NCI-H1417 treated with DMSO at 0.1 percent for 48 hours (cell line): Measurements from ENCODE around the gene FTO.
"Not testable (repeated sequence)": the region's sequence is repeated elsewhere in the genome, so short reads cannot be mapped to it uniquely, and the experiment has no call there.

Experiments used
- DNase-seq: peaks from one replicate; lab custom pipeline; 2025; lab: John Stamatoyannopoulos, UW

Gene FTO

DNA sequence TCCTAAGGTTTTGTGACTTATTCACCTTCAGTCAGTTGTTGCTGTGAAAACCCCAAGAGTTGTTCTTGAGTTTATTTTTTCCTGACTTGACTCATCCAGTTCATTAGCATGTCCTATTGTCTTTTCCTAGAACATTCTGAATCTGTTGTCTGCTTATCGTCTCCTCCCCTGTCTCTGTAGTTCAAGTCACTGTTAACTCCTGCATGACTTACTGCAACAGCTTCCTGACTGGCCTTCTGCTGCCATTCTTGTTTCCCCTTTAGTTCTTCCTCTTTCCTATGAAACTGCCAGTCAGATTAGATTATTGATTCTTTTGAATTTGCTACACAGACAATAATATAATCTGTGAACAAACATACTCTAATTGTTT lies 161.5 kb downstream of the FTO start:
- no peak for DNase-seq

DNA sequence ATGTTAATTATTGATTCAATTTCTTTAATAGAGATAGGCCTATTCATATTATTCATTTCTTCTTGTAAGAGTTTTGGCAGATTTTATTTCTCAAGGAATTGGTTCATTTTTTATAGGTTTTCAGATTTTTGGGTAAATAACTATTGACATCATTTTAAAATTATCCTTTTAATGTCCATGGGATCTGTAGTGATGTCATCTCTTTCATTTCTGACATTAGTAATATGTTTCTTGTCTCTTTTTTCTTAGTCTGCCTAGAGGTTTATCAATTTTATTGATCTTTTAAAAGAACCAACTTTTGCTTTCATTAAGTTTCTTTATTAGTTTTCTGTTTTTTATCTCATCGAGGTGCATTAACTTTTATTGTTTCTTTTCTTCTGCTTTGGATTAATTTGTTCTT lies 162.6 kb downstream of the FTO start:
- DNase-seq: no peak

DNA sequence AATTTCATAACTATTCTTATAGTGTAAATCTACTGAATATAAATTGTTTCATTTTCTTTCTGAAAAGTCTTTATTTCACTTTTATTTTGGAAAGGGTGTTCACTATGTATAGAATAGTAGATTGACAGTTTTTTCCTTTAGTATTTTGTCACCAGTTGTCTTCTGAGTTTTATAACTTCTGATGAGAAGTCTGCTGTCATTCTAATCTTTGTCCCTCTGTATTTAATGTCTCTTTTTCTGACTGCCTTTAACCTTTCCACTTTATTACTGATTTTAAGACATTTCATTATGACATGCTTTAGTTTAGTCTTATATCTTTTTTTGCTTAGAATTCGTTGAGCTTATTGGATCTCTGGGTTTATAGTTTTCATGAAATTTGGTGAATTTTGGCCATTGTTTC lies 166.9 kb downstream of the FTO start:
- no peak for DNase-seq

DNA sequence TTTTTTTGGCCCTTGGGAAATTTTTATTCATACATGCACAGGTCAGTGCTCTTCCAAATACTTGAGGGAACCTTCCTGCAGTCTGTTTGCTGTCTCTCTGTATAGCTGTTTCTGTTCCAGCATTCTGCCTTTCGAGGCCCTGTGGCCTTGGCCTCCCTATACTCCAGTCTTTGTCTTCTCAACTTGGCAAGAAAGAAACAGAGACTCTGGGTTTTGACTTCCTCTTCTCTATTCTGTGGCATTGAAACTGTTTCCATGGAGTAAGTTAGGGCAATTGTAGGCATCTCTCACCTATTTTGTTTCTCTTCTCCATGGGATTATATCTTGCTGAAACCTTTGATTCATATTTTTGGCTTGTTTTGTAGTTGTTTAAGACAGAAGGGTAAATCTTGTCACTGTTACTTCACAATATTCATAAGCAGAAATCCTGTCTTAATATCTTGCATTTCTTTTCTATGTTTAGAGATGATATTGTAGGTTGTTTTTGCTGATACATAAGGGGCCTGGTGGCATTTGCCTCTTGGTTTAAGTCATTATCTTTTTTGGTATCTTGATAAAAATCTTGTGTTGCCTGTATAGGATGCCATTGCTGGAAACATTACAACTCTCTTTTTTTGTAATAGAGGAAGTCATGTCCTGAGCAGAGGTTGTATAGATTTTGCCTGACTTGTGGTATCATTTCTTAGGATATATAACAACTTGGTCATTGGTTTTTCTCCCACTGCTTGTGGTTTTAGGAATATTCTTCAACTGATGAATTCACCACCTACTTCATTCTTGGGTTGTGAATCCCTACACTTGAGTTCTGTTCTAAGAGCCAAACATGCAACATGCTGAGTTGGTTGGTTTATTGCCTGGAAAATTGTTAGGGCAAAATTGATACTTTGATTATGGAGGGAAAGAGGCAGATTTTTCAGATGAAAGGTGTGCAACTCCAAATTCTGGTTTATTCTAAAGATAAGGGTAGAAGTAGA lies 168.6 kb downstream of the FTO start:
- no peak for DNase-seq

DNA sequence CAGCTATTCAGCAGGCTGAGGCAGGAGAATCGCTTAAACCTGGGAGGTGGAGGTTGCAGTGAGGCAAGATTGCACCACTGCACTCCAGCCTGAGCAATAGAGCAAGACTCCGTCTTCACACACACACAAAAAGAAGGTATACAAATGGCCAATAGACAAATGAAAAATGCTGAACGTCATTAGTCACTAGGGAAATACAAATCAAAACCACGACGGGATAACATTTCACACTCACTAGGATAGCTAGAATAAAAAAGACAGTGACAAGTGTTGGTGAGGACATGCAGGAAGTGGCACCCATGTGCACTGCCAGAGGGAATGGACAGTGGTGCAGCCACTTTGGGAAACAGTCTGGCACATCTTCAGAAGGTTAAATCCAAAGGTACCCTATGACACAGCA lies 172.9 kb downstream of the FTO start:
- DNase-seq: no peak

DNA sequence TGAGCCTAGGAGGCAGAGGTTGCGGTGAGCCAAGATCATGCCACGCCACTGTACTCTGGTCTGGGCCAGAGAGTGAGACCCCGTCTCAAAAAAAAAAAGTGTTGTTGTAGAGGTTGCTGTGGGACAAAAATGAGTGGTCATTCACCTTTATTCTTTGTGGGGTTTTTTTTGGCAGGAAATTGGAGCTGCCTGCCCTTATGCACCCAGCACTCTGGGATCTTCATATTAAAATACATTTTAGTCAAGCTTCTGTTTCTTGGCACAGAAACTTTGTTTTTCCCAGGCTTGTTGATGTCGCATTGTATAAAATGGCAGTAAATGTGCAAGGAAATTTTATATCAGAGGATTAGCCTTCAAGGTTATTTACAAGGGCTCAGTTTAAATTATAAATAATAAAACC lies 174.3 kb downstream of the FTO start:
- DNase-seq: no peak

DNA sequence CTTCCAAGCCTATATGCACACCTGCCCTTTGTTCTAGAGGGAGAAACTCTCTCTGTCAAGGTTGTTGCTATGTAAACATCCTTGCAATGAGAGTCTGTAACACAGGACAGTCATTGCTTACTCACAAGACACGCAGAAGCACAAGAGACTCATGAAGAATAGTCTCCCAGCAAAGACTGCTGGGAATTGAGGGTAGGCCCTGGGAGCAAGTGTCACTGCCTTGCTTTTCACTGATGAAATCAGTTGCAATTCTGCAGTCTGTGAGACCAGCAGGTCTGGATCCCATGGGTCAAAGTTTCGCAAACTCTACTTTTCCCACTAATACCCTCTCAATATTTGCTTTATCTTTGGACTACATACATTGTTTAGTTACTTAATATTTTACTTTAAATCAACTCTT lies 177.4 kb downstream of the FTO start:
- DNase-seq: no peak

DNA sequence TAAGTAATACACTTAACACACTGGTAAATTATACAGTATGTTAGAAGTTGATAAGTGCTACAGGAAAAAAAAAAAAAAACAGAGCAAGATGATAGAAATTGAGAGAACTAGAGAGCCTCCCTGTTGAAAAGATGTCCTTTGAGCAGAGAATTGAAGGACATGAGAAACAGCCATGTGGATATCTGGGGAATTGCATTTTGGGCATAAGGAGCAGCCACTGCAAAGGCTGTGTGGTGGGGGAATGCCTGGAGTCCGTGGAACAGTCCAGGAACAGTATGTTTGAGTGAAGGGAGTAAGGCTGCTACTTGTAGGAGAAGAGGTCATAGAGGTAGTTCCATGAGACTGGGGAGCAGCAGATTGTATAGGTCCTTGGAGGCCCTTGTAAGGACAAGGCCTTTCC lies 178.4 kb downstream of the FTO start:
- DNase-seq: no peak

DNA sequence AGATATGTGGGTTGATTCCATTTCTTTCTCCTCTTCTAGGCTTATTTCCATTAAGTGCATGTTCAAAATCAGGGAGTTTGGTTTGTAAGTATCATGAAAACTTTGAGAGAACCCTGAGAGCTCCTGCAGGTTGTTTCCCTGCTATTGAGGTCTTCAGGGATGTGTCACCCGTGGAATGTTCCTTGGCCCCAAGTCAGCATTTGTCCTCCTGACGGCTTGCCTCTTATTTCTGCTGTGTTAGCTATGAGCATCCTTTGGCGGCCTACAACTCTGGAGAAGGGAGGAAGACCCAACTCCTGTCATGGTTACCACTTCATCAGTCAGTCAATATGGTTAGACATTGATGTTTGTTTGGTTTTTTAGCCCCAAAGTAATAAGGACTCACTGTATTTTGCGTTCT lies 180.8 kb downstream of the FTO start:
- DNase-seq: no peak

DNA sequence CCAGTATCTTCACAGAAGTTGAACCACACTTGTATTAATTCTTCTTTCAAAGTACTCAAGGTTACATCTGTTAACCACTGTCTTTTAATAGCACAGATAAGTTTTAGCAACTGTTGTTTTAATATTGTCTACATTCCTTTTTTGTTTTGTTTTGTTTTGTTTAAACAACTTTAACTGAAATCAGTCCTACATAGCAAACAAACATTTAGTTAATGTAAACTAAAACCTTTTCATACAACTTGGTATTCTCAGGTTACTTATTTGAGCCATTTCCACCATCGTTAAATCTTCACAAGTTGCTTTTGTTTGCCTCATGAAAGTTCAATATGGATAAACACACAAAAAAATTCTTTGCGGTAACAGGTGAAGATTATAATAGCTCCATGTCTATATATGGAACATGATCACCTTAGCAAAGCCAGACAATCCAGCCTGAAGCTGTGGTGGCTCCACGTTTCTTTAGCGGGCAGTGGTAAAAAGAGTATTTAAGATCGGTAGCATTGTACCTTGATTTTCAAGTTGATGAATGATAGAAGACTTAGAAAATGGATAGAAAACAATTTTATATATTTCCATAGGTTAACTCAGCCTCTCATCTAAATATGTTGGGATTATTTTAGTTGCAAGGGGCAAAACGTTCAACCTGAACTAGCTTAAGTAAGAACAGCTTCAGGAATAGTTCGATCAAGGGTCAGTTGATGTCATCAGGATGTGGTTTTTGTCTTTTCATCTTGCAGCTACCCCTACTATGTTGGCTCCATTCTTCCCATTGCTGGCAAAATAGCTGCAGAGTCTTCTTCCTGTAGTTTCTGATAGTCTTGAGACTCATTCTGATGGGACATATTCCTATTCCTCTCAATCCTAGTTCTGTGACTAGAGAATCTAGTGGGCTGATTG lies 182.8 kb downstream of the FTO start:
- no peak for DNase-seq

DNA sequence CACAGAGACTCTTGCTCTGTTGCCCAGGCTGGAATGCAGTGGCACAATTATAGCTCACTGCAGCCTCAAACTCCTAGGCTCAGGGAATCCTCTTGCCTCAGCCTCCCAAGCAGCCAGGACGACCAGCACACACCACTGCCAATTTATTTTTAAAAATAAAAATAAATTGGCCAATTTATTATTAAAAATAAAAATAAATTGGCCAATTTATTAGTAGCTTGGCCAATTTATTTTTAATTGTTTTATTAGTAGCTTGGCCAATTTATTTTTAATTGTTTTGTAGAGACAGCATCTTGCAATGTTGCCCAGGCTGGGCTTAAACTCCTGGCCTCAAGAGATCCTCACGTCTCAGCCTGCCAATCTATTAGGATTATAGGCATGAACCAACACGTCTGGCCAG lies 184.3 kb downstream of the FTO start:
- DNase-seq: no peak

DNA sequence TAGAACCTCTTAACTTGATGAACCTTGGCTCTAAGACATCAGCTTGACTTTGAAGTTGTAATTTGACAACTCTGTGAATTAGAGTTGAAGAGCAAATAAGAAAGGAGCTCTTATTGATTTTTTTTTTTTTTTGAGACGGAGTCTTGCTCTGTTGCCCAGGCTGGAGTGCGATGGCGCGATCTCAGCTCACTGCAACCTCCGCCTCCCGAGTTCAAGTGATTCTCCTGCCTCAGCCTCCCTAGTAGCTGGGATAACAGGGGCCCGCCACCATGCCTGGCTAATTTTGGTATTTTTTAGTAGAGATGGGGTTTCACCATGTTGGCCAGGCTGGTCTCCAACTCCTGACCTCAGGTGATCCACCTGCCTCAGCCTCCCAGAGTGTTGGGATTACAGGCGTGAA lies 186.9 kb downstream of the FTO start:
- not testable (repeated sequence) for DNase-seq

DNA sequence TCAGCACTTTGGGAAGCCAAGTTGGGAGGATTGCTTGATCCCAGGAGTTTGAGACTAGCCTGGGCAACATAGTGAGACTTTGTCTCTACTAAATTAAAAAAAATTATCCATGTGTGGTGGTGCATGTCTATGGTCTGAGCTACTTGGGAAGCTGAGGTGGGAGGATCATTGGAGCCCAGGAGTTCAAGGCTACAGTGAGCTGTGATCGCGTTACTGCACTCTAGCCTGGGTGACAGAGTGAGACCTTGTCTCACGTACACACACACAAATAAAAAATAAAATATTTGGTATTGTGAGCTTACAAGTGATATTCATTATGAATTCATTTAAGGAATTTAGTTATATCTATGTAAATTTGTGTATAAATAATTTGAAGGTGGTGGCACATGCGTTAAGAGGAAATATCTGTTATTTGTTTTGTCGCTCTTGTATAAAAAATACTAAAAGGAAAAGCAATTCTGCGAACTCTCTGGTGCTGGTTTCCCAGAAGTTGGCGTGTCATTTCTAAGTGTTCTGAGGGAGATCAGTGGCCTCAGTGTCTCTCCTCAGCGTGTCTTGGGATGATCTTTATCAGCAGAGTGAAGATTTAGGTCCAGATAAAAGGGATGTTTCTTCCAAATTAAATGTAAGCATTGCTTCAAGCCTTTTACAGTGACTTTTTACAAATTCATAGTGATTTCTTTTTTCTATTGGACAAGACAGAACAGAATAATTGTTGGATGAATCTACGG lies 187.6 kb downstream of the FTO start:
- no peak for DNase-seq

DNA sequence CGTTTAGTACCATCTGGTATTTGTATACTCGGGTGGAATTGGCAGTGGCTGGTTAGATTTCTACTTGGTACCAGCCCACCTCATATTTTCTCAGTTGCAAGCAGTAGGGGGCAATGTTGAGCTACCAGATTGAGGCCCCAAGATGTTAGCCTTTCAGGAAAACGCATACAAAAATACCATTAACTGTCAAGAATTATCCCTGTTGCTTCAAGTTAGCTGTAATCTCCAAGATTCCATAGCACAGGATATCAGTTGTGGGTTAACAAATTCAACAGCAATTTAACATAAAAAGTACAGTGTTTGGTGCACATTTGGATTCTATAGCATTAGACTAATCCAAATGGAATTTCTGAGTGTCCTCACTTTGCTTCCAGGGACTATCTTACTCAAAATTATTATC lies 188.2 kb downstream of the FTO start:
- DNase-seq: no peak

DNA sequence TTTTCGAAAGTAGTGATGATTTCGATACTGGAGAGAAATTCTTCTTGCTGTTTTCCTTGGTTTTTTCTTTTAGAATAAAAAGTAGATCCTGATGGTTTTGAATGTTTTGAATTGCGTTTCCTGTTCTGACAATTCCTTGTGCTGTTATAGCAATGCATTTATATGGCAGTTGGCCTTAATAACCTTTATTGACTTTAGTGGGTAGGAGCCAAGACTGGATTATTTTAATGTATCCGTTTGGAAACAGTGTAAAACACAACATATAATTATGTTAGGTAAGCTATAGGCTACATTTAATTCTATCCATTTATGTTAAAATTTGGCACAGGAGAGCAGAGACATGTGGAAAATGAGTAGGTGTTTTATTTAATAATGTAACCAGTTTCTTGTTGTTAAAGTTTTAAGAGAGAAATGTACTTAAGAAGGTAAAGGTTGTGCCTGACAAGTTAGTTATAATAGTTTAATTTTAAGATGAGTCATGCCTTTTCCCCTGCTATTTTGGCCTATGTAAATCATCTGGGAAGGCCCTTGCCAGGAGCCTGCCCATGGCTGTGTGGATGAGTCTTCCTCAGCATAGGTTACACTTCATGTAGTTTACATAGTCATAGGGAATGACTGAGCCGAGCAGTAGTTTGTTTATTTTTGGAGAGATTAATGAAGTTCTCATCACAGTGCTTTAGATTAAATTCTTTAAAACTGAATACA lies 189.9 kb downstream of the FTO start:
- DNase-seq: no peak

DNA sequence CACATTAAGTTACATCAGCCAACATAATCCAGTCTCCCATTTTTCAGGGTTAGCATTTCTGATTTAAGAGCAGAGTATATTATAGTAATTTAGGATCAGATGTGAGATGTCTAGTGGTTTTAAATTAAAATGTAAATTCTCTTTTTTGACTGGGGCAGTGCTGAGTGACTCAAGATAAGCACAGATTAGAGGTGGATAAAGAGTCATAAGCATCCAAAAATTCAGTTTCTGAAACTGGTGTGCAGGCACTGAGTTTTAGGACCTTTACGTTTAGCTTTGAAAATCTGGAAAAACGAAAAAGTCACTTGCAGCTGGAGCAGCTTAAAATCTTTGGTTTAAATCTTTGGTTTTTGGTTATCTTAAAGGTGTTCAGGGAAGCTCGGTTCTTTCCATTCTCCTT lies 190.7 kb downstream of the FTO start:
- no peak for DNase-seq

DNA sequence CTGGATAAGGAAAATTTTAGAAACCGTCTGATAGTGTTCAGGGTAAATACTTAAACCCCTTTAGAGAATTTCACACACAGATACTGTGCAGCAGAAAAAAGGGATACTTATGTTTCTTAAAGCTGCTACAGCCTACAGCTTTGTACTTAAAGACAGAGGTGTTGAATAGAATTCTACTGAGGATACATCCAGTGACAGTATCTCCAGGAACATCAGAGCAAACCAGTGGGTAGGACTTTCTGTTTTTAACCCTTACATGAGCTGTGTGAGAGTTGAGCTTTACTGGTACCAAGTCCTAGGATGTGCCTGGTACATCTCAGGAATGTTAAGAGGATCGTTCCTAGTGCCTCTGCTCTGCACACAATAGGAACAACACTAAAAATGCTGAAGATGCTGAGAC lies 191.5 kb downstream of the FTO start:
- DNase-seq: no peak

DNA sequence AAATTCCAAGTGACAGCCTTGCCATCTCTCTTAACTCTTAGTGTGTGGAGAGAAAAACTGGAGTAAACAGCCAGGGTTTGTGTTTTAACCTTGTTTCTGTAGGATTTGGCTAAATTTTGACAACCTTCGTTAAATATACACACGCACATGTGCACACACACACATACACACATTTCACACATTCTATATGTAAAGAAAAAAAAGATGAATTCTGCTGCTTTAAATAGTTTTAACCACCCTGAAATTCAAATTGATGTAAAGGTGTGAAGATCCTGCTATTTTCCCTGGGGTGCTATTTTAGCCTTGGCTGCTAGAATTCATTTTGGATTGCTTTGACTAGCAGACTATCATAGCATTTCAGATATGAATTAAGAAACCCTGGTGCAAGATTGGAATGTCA lies 191.9 kb downstream of the FTO start:
- DNase-seq: no peak

DNA sequence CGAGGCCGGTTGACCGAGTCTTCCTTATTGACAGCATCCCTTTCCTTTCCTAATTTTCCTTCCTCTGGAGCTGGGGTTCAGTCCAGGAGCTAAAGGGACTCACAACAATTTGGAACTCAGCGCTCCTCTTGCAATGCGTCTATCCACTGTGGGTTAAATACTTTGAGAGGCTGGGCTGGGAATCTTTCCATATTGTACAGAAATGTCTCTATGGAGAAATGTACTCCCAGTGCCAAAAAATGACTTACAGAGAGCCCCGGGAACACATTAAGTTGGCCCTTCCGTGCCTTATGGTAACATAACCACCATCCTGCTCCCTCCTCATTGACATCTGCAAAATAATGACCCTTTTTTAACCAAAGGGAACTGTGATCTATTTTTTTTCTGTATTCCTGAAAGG lies 192.8 kb downstream of the FTO start:
- DNase-seq: no peak

DNA sequence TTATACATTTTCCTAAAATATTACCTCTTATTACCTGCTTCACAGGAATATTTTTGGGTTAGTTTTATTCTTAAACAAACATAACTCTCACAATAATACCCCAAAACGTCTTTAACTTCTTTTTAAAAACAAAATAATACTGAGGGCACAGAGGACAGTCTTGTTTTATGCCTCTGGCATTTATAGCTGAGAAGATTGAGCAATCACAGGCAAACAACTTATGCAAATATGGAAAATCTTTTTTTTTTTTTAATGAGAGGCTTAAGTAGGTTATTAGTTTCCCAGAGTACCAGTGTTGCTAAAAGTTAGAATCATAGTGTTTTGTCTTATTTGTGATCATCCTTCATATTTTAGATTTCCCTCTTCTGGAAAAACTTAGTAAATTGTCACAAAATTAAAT lies 195.0 kb downstream of the FTO start:
- no peak for DNase-seq

DNA sequence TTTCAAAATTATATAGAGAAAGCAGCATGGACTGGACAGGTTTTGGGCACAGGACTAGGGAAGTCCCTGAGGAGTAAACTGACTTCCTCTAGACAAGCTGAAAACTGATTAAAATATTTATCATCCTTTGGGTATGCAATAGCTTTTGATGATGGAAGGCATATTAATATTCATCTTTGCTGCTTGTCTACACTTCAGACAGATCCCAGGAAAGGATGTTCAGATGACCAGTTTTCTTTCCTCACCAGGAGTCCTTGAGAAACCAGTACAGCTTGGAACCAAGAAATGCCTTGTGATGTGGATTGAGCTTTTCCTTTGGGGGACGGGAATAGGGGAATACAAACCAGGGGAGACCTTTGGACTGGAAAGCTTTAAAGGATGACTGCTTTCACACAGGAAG lies 195.5 kb downstream of the FTO start:
- DNase-seq: no peak

DNA sequence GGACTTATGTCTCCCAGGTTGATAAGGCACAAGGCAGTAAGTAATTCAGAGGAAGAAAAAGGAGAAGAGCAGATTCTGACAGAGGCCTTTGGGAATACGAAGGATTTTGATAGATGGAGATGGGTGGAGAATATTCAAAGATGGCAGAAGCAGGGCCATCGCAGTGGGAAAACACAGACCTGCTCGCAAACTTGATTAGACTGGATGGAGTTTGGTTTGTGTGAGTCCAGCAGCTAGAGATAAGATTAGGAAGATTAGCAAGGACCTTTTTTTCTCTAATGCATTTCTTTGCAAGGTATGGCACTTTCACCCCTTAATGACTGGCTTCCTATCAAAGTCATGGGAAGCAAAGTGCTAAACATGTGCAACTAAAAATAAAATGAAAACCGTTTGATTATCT lies 196.7 kb downstream of the FTO start:
- DNase-seq: no peak
